CD4-positive, alpha-beta T cell treated with Interferon alpha-2 for 1 hour (primary cell): ENCODE data around the gene HDAC4.

Source experiments
- DNase-seq, 2 donors: peaks; one replicate each; pipeline ENCODE4 v3.0.0-alpha.2; 2020 to 2022

HDAC4 gene

DNA sequence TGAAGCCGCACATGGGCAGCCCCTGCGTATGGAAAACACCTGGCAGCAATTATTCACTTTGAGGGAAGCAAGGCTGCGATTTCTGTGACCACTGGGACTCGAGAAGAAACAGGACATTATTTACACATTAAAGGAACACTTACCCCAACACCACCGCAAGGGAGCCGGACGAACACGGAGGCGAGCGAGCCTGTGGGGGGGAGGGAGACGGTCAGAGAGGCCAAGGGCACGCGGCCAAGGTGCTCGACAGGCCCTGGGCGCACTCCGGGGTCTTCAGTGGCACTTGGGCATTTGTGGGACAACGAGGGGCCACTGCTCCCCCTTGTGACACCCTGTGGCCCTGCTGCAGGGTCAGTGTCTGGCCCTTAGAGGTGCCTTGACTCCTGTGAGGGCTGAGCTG is 306.0 kb downstream of the HDAC4 start:
- DNase-seq, result no peak

DNA sequence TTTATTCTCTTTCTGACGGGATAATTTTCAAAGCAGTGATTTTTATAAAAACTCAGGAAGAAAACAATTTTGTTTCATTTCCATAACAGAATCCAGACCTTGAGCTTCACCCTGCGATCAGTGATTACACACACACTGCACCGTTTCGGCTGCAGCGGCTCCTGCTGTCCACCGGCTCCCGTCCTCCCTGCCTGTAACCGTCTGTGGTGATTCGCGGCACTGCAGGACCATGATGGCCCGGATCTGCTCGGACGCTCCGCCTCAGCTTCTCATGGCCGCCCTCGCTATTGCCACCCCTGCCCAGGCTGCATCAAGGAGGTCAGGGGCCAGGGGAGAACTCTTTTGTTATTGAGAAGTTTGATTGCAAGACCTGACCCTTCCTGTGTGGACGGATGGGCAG is 306.9 kb downstream of the HDAC4 start:
- DNase-seq, result no peak

DNA sequence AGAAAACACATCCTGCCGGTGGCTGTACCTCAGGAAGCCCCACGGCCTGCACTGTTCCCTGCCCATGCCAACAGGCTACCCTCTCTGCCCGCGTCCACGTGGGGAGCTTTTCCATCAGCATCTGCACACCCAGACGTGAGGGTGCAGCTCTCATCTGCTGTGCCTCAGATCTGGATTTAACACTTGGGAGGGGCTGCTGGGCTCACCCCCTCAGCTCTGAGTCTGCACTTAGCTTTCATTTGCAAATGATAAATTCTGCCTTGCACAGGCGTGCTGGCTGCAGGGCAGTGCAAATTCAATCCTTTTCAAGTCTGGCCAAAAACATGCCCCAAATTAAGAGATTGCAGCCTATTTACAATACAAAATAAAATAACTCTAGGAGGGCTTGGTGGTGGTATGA is 307.3 kb downstream of the HDAC4 start:
- no peak for DNase-seq

DNA sequence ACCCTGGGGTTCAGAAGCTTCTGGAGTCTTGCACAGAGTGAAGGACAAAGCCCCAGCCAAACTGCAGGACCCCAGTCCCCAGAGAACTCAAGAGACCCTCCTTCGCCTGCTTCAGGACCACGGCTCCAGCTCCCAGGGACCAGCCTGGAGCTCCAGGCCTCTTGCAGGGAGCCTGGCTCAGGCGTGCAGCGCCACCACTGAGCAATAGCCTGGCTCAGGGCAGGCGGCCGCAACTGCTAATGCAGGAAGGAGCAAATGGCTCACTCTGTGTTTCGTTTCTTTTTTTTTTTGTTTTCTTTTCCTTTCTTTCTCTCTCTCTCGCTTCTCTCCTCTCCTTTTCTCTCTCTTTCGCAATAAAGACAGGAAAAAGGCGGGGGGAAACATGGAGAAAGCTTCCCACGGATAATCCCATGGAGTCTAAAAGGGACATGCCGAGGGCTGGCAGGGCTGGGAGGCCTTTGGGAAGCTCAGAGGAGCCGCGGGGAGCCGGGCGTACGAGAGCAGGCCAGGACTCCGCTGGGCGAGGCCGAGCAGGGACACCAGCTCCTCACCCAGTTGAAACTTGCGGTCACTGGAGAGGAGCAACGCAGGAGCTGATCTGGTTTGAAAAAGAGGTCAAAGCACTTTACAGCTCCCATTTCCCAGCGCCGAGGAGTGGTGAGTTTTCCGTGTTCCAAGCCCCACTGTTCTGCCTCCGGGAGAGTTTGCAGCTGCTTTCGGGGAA is 308.1 kb downstream of the HDAC4 start:
- no peak for DNase-seq

DNA sequence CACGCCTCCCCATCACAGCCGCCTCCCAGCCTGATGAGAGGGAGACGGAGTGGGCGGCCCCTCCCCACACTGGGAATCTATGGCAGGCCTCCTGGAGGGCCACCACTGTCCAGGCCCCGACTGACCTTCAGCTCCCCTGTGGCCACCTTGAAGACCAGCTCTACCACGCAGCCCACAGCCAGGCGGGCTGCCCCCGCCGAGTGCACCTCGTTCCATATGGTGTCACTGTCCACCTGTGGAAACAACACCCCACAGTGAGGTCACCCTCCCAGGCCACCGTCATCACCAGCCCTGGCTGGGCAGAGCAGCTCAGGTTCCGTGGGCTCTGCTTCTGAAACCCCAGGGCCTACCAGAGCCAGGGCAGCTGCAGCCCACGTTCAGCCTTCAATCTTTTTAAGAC is 310.9 kb downstream of the HDAC4 start:
- DNase-seq, result no peak

DNA sequence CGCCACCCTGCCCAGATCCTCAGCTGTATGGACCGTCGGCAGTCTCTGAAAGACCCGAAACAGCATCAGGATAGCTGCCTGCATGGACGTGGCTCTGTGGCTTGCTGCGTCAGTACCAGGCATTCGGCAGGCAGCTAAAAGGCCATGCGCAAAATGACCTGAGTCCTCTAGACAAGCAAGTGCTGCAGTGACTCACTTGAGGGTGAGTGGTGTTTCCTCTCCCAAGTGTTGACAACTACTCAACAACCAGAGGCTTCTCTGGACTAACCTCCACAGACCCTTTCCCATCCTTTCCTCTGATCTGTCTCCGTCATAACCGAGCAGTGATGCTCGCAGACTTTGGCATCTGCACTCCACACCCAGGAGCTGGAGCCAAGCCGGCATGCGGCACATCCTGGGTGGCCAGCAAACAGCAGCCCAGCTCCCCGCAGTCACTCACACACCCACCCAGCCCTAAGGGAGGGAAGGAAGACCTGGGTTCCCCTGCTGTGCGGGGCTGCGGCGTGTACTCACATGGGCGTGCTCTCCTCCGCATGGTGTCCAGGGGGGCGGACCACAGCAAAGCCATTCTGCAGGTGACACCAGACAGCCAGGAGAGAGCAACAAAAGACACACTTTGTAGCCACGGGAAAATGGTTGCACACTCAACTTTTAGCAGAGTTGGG is 313.6 kb downstream of the HDAC4 start:
- DNase-seq, result no peak

DNA sequence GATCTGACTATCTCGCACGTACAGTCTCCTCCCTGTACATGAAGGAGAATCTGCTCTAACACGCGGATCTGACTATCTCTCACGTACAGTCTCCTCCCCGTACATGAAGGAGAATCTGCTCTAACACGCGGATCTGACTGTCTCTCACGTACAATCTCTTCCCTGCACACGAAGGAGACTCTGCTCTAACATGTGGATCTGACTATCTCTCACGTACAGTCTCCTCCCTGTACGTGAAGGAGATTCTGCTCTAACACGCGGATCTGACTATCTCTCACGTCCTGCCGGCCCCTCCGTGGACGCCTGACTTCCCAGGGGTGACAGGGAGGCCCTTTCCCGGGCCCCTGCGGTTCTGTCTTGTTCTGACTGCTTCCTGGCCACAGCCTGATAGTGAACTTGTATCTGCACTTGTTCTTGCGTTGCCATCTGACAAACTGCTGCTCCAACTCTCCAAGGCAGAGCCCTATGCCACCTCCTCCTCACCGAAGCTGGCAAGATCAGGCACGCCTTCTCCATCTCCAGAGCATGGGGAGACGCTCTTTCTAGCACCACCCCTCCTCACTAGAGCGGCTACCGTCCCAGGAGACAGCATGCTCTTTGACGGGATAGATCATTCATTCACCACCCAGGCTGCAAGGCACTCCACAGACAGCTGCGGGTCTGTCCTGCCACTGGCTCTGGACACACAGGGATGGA is 314.3 kb downstream of the HDAC4 start:
- no peak for DNase-seq

DNA sequence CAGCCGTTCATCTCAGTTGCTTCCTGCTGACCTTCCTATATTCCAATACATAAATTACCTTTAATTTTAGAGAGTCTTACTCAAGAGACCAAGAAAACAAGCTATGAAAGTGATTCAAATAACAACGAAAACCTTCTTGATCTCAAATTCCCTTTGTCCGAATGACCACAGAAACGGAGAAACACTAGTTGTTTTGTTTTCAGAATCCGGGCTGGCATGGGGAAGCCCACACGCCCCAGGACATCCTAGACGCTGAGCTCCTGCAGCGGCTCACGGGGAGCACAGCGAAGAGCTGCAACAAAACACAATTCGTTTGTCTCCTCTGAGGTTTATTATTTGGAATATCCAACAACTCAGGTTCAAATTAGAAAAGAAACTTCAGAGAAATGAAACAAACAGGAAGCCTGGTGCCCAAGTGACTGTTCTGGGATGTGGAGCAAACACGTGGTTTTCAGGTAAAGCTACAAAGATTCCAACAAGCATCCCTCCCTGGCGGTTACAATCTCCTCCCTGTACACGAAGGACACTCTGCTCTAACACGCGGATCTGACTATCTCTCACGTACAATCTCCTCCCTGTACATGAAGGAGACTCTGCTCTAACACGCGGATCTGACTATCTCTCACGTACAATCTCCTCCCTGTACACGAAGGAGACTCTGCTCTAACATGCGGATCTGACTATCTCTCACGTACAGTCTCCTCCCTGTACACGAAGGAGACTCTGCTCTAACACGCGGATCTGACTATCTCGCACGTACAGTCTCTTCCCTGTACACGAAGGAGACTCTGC is 315.4 kb downstream of the HDAC4 start:
- DNase-seq, result no peak

DNA sequence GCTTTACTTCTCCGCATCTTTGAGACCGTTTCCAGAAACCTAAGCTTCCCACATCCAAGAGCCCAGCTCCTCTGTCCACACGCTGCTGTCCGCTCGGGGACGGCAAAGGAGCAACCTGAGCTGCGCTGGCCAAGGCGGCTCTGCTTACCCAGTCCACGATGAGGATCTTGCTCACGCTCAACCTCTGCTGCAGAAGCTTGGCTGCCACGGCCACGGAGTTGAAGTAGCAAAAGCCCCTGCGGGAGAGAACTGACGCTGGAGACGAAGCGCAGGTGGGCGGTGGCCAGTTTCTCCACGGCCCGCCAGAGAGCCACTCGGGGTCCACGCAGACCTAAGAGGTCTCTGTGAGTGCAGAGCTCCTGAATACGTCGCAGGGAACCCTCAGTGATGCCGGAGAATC is 316.8 kb downstream of the HDAC4 start:
- no peak for DNase-seq

DNA sequence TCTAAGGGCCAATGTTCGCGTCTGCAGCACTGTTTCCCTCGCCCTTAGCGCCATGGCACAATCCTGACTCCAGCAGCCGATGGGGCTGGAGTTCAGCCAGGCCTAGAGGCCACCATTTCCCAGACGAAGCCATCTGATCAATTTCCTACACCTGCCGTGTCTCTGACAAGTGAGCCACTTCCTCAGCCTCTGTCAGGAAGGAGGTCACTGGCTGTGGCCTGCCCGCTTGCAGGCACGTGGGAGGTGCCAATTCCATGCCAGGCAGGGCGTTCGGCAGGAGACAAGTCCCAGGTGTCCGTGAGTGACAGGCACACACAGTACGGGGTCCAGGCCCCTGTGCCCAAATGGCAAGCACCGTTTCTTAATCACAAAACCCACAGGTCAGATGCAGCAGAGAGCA is 318.4 kb downstream of the HDAC4 start:
- DNase-seq, result no peak

DNA sequence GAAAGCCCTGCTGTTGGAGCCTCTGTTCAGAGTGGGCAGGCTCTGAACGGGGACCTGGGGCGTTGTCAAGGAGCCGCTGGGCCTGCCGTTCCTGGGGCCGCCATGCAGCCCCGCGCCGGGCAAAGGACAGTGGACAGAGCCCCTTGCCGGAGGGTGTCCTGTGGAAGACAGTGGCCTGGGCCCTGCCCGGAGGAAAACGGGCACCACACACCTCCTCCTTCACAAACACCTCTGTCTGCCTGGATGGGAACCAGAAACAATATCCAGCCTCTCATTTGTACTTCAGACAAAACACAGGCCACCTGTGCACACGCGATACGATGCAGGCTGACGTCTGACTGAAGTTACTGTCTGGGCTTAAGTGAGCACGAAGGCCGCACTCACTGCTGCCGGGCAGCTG is 319.2 kb downstream of the HDAC4 start:
- no peak for DNase-seq

DNA sequence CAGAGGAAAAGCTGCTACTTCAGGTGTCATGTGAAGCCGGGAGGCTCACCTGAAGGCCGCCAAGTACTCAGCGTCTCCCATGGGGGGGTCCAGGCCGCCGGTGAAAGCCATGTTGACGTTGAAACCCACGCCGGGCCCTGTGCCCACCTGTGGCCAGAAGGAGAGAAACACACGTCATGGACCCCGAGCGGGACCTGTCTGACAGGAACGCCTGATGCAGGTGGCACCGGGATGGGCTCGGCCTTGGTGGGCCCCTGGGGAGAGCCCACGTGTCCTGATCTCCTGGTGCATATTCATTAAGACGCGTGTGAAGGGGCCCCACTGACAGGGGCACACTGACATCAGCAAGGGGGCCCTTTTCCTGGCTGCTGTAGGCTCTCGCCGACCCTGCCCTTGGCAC is 319.8 kb downstream of the HDAC4 start:
- DNase-seq, result no peak

DNA sequence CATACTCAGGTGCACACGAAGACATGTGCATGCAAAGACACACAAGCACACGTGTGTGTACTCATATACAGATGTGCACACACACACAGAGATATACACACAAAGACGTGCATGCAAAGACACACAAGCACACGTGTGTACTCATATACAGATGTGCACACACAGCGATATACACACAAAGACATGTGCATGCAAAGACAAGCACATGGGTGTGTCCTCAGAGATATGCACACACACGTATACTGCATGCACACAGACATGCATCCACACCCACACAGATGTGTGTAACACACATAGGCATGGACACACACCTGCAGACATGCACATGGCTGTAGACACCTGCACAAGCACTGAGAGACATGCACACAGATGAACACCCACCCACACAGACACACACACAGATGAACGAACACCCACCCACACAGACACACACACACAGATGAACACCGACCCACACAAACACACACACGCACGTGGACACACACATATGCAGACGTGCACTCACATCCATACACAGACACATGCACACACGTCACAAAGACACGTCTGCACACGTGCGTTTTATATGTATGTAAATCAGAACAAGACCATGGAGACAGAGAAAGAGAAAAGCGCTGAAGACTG is 321.0 kb downstream of the HDAC4 start:
- no peak for DNase-seq

DNA sequence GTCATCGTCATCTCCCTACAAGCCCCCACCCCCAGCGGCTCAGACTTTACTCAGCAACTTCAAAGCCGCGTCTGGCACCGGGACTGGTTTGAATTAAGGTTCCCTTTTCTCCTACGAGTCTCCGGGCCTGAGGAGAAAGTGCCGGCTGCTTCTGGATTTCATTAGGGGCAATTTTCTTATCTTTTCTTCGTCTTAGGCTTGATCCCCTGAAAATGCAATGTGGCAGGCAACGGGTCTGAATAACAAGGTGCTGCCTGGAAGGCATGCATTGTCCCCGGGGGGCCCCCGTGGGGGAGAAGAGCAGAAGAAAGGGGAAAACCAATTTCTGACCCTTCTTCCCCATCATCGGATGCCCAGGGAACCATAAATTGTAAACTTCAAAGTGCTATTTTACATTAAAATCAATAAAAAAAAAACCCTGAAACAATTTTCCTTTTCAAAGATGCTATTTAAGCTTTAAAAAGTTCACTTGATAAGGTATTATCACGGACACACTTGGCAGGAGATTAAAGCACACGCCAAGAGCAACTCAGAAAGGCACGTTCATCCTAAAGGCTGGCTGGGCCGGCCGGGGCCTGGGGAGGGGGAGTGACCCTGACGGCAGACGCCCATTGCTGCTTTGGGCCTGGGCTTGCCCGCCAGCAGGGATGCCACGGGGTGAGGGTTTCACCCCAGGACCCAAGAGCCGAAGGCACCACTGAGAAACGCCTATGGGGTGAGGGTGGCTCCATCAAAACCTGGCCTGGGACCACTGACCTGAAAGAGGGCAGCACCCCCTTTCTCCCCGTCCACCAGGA is 322.5 kb downstream of the HDAC4 start:
- DNase-seq, result no peak

DNA sequence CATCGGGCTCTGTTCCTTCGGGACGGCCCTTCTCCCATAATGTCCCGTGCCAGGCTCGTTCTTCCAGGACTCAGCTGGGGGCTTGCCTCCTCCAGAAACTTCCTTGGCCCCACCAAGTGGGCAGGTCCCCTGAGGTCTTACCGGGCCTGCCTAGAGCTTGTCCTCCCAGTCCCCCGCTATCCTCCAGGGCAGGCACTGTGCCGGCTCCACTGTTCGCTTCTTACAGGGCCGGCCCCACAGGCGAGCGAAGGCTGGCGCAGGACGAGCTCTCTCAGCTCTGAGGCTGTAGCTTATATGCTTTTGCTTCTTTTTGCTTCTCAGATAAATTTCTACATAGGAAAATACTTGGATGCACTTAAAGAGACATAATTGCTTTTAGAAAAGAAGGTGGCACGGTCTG is 323.6 kb downstream of the HDAC4 start:
- DNase-seq, result no peak

DNA sequence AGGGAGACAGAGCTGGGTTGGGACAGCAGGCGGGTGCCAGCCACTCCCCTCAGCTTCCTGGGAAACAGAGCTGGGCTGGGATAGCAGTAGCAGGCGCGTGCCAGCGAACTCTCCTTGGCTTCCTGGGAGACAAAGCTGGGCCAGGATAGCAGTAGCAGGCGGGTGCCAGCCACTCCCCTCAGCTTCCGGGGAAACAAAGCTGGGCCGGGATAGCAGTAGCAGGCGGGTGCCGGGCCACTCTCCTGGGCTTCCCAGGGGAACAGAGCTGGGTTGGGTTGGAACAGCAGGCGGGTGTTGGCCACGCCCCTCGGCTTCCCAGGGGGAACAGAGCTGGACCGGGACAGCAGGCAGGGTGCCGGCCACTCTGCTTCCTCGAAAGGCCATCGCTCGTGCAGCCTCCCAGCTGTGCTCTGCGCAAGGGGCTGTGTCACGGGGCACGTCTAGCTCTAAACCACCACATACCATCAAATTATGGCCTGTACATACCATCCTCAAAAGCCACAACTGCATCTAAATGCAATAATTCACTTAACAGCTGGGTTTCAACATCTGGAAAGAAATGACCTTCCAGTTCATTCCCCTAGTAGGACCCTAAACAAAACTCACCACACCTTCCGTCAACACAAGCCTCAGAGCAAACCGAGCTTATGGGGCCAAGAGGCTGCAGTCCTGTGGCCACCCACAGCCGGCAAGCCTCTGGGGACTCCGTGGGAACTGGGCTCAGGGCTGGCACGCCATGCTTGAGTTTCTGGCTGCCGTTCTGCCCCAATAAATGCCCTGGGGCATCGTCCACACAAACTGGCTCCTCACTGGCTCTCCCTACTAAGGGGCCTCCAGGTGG is 324.7 kb downstream of the HDAC4 start:
- no peak for DNase-seq

DNA sequence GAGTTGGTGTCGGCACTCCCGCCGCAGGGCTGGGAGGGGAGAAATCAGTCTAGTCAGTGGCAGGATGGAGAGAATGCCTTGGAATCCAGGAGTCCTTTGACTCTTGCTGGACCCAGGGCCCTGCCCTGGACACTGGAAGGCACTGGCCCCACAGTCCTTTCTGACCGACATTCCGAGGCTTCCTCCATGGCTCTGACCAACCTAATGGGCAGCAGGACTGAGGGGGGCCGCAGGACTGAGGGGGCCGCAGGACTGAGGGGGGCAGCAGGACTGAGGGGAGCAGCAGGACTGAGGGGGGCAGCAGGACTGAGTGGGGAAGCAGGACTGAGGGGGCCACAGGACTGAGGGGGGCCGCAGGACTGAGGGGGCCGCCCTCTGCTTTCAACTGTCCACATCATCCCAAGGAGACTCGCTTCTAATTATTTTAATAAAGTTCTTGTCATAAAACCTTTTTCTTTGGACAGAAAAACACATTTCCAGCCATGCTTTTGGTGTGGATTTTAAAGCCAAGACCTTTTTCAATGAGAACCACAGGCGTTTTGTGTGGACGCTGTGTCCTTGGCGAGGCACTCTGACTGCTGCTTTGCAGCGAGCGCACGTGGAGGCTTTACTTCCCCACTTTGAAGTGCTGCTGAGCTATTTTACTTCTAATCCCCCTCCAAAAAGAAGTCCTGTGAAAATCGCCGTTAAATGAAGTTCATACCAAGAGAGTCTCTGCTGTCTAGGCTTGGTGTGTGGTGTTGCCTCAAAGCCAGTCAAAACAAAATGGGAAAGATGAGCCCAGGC is 326.9 kb downstream of the HDAC4 start:
- no peak for DNase-seq

DNA sequence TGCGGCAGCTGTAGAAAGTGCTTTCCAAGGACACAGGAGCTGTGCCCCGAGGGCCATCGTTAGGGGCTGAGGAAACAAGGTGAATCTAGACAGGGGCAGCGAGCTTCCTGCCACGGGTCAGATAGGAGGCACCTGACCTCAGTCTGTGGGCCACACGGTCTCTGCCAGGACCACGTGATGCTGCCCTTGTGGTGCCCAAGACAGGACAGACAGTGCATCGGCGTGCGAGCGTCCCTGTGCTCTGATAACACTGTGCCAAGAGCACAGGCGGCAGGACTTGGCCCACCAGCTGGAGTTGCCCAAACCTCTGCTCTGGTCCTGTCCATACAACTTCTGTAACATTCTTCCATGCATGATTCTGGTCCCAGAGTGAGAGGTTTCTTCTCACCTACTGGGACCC is 327.6 kb downstream of the HDAC4 start:
- no peak for DNase-seq

DNA sequence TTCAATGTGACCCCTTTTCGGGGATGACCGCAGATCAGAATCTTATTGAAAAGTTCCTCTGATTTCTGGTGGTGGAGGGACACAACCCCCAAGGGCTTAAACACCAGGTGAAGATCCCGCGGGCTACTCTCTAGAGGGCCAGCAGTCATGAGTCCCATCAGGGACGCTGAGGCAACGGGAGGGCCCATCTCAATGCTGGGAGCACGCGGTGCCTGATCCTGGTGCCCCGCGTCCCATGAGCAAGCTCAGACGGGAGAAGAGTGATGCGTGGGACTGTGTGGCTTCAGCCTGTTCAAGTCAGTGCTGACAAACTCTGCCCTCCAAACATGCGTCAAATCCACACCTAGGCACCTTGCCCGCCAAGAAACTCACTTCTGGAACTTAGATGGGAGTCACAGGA is 328.0 kb downstream of the HDAC4 start:
- DNase-seq, result no peak

DNA sequence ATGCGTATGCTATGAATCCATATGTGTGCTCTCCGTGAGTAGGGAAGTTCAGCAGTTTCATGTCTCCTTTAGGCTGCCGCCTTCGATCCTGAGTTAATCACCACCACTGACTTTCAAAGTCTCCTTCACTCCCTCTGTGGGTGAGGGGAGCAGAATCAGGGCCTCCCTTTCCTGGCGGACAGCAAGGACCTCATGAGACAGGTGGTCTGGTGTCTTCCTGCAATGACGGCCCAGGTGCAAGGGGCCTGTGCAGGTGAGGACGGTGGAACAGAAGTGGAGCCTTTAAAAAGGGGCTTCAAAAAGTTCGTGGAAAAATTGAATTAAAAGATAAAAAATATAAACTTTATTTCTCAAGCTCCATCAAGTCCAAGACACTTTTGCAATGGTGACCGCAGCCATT is 330.4 kb downstream of the HDAC4 start:
- DNase-seq, result no peak
